GM18951 (cell line): ENCODE data around the gene DOK1.
"Not testable (repeated sequence)": the region's sequence is repeated elsewhere in the genome, so short reads cannot be mapped to it uniquely, and the experiment has no call there.

Experiments used
- POLR2A ChIP-seq: IDR thresholded peaks from 4 replicates; pipeline ENCODE4 v1.6.1; 2011; ENCODE audit warnings: mild to moderate bottlenecking; ENCODE audit not compliant: insufficient read length, insufficient read depth; ENCODE audit errors: extremely low read depth
- in situ Hi-C: fragments of 300-500 bp; cut with MboI; formaldehyde crosslinking; loops from one replicate; pipeline ENCODE4 v1.12.0; 2022; ENCODE audit warnings: low sequenced_read_pairs, mixed read lengths, inconsistent platforms; ENCODE audit not compliant: unreplicated experiment

Gene DOK1

DNA sequence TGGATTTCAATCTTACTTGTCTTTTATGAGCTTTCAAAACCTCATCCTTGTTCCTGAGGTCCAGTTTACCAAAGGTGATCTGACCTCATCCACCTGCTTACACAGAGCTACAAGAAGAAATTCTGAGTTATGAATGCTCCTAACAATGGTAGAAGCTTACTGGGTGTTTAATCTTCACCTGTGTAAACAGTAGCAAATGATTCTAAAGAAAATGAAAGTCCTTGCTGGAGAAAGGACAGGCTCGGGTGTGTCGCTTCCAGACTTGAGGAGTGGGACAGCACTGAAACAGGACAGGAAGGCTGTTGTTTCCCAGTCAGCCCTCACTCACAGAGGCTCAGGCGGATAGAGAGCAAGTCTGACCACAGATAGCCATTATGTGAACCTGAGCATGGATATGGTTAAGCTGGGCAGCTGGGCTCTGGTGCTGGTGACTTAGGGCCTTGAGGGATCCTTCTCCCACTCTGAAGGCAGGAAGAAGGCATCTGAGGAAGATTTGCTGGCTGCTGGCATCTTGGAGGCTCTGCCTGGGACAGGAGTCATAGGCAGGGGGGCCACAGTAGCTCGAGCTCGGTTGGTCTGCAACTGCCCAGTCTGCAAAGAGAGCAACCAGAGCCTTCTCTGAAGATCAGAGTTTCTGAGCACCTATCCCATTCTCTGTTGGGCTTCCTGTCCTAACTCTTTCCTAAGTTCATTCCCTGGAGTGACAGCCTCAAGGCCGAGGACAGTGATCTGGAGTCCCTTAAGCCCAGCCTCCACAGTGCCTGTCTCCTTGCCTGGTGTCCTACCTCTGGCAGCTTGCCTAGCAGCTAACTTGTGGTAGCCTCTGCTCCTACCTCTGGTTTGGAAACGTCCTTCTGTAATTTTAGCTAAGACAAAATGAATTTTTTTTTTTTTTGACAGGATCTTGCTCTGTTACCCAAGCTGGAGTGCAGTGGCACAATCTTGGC is 4.0 kb downstream of the DOK1 start:
- in situ Hi-C loops, result no loop called here
- no peak for TF ChIP-seq POLR2A

- TF ChIP-seq POLR2A, result no peak
- in situ Hi-C loops, result no loop called here
Measured at GRCh38 chr2:74559912-74560311, 5.4 kb downstream of the DOK1 start.

DNA sequence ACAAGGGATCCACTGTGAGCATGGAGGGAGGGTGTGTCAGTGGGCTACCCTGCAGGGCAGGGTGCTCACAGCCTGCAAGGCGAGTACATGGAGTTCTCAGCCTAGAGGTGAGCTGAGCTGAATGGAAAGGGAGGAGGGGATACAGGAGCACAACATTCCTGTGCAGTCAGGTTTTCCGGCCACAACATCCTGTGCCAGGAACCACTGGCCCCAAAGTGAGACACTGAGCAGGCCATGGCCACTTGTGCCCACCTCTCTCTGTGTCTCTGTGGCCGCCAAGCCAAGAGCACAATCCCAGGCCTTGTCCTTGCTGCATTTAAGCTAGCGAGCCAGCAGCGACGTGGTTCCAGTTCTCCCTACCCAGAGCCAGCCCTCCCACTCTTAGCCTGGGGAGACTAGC is 6.1 kb downstream of the DOK1 start:
- in situ Hi-C loops, result no loop called here
- no peak for TF ChIP-seq POLR2A

DNA sequence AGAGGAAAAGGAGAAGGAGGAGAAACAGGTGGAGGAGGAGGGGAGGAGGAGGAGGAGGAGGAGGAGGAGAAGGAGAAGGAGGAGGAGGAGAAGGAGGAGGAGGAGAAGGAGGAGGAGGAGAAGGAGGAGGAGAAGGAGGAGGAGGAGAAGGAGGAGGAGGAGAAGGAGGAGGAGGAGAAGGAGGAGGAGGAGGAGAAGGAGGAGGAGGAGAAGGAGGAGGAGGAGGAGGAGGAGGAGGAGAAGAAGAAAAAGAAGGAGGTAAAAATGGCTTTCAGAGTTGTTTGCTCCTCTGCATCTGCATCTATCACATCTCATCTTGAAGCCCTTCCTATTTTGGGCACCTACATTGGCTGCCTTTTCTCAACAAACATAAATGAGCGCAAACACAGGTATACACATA is 6.5 kb downstream of the DOK1 start:
- in situ Hi-C loops, result not testable (repeated sequence)

GRCh38 chr2:74562126-74562775 is 7.7 kb downstream of the DOK1 start:
- no peak for TF ChIP-seq POLR2A
- in situ Hi-C loops, result no loop called here

DNA sequence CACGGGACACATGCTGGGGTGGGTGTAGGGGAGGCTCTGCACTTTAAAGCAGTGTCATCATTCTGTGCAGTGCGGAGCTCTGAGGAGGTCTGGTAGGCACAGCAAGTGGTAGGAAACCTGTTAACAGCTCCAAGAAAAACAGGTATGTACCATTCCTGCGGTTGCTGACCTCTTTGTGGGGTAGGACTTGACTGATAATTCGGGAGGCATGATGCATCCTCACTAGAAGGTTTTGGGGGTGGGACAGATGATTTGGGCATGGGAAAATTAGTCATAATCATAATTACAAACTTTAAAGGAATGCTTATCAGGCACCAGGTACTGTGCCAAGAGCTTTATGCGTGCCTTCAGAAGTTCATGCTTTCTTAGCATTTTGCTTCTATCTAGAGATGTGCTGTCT is 9.7 kb downstream of the DOK1 start:
- no peak for TF ChIP-seq POLR2A
- in situ Hi-C loops, result no loop called here

DNA sequence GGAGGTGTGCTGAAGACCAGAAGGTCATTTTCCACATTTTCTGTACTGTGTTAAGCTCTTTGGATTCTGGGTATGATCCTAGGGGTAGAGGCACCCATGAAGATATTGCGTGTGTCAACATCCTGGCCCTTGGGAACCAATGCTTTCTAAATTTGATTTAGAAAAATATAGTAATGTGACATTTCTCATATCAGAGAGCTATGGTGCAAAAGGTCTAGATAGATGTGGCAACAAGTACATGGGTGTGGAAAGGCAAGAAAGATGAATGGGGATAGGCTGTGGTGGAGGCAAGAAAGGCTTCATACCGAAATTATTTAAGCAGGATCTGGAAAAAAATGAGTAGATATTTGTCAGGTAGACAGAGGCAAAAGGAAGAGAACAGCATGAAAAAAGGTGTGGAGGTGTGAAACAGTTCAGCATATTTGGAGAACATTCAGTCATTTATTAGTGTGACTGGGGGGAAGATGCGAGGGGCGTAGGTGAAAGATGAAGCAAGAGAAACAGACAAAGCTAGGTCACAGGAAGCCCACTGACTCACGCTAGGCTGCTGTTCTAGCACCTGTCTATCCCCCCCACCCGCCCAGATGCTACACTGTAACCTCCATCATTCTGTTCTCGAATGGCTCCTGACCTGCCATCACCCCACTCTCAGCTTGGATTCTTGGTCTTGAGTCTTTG is 11.7 kb downstream of the DOK1 start:
- TF ChIP-seq POLR2A, result no peak
- in situ Hi-C loops, result no loop called here

DNA sequence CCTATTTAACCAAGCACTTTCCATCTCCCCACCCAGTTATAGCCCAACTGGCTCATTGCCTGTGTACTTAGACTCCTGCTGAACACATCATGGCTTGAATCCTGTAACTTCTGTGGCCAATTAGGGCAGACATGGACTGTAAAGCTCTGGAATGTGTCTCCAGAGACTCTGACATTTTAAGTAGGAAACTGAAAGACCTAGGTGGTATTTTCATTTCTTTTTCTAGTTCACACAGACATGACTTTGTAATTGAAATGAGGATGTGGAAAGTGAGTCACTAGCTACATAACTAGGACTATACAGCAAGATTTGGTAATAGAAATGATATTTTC is 12.2 kb downstream of the DOK1 start:
- no peak for TF ChIP-seq POLR2A
- in situ Hi-C loops, result no loop called here

DNA sequence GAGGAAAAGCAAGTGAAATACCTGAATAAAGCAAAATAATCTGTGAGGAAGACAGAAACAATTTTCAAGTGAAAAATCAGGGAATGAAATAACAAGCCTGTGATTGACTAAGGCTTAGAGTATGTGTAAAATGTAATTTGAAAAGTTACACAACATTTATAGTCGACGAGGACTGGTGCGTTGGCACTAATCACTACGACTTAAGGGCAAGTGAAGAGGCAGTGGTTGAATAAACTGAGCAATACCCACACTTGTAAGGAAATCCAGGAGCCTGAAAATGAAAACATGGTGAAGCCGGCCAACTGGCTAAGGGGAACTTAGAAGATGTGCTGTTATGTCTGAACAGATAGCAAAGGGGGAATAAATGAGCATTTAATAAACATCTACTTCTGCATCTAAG is 13.4 kb downstream of the DOK1 start:
- in situ Hi-C loops, result no loop called here

DNA sequence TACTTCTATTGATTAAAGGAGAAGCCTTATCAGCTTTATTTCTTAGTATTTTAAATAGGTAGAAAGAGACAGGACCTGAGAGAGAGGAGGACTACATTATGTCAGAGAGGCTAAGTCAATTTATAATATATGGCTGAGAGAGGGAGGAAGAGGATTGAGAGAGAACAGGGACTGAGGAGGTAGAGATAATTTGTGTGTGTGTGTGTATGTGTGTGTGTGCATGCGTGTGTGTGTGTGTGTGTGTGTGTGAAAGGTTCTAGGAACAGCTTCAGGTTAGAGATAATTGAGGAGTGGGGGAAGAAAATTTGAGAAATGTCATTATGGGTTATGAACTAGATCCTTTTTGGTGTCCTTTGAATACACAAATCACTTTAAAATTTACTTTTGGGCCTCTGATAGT is 15.2 kb downstream of the DOK1 start:
- in situ Hi-C loops, result no loop called here
- TF ChIP-seq POLR2A, result no peak

More for the DNA sequence above, 13.4 kb downstream of the DOK1 start:
- TF ChIP-seq POLR2A, result no peak

GRCh38 chr2:74571058-74571457 is 16.5 kb downstream of the DOK1 start:
- in situ Hi-C loops, result no loop called here
- no peak for TF ChIP-seq POLR2A

- no peak for TF ChIP-seq POLR2A
- in situ Hi-C loops, result no loop called here
Measured at GRCh38 chr2:74572178-74572925, 17.8 kb downstream of the DOK1 start.

DNA sequence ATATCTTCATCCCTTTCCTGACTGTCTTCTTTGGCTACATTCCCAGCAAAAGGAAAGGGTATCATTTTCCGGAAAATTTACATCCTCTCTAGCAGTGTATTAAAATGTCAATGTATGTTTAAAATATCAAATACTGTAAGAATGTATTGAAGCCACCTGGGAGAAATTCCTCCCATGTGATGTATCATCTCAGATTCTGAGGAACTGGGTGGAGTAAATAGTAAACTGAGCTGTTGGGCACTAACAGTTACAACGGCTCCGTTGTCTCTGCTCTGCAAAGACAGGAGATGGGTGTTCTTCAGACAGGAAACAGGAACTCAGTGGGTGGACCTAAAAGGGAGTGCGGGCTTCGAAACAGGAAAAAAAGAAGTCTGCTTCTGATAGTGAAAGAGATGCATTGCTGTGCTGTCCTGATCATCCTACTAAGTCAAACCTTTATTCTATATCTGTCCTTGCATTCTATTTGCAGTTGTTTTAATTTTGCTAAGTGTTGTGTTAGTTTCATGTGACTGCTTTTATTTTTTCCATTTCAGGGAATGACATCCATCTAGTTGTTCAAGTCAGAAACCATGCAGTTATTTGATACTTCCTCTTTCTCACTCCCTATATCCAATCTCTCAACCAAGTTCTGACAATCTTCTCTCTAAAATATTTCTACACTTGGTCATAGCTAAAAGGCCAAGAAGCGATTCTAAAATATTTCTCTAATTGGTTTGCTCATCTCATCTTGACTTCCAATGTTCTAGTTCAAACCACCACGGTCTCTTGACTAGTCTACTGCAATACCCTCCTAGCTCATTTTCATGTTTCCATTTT is 19.4 kb downstream of the DOK1 start:
- in situ Hi-C loops, result no loop called here

GRCh38 chr2:74575320-74575719 is 20.8 kb downstream of the DOK1 start:
- TF ChIP-seq POLR2A, result no peak
- in situ Hi-C loops, result no loop called here

More for the DNA sequence above, 19.4 kb downstream of the DOK1 start:
- TF ChIP-seq POLR2A, result peak; percentile 49
